Raji (cell line): ENCODE measurements around the gene WRAP53.

ENCODE experiments used
- POLR2A ChIP-seq: IDR thresholded peaks from 2 replicates; pipeline ENCODE4 v1.6.1; 2011; ENCODE audit warnings: low read depth, low read length, control low read depth; ENCODE audit not compliant: insufficient read depth

The WRAP53 gene

DNA sequence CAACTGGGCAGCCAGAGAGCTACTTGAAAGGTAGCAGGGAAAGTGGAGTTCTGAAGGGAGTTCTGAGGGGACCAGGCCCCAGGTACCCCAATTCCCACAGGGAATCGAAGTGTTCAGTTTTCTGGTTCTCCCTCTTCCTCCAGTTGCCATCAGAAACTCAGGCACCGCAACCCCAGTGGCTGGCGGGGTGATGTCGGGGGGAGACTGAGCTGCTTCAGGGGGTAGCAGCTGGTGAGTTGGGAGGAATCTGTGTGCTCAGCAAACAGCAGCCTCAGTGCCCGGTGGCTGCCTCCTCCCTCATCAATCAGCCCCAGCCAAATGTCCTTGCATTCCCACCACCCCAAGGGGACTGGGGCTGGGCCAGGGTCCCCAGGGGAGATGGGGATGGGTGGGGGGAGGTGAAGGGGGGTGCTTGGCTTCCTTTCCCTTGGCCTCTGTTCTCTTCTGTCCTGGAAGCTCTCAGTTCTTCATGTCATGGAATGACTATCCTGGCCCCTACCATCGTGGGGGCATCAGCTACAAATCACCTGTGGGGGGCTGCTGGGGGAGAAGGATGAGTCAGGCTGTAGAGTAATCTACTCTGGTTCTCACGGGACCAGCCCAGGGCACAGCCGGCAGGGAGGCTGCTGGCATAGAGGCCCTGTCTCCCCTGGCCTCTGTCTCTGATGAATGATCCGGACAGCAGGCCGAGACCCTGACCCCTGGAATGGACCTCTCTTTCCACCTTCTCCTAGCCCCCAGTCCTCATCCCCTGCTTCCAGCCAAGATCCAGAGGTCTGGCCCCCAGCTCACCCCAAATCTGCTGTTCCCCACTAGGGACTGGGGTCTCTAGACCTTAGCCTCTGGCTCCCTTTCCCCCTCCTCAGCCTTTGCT is 26.7 kb downstream of the WRAP53 start:
- TF ChIP-seq POLR2A: no peak

GRCh38 chr17:7715936-7716886 is 27.9 kb downstream of the WRAP53 start:
- no peak for TF ChIP-seq POLR2A

DNA sequence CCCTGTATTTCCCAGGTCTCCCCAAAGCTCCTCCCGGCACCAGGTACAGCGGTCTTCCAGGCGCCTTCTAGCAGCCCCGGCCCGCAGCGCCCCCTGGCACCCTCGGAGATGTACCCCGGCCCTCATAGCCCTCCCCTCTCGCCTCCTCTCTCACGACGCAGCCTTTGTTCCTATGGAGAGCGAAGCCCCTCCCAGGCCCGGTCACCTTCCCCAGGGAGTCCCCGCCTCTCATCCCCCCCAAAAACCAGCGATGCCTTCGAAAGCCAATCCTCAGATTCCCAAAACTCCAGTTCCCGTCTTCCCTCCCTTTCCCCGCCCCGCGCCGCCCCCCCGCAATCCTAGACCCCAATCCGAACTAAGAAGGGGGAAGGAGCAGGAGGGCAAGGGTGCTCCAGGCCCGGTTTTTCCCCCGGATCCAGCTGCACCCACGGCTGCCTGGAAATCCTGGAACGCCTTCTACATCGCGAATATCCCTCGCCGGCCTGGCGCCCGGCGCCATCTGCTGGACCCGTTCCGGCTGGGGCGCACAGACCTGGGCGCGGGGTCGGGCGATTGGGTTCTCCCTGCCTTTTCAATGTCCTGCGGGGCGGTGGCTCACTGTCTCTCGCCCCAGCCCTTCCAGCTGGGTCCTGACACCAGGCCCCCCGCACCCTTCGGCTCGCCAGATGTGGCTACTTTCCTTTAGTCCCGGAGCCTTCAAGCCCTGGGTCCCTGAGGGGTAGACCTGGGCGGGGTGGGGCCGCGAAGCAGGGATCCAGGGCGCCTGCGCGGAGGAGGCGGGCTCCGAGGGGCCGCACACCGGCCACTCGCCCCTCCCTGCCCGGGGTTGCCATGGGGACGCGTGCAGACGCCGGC is 28.9 kb downstream of the WRAP53 start, which contains the start of gene DNAH2:
Gene DNAH2 (plus strand): TSS at position 844 of the 855 bp plus-strand sequence. CDS start 1,991 bp downstream, outside the sequence.
- no peak for TF ChIP-seq POLR2A

- no peak for TF ChIP-seq POLR2A
Observed at GRCh38 chr17:7717756-7718350, 29.6 kb downstream of the WRAP53 start.

GRCh38 chr17:7719661-7720060 is 31.4 kb downstream of the WRAP53 start:
- TF ChIP-seq POLR2A: no peak

DNA sequence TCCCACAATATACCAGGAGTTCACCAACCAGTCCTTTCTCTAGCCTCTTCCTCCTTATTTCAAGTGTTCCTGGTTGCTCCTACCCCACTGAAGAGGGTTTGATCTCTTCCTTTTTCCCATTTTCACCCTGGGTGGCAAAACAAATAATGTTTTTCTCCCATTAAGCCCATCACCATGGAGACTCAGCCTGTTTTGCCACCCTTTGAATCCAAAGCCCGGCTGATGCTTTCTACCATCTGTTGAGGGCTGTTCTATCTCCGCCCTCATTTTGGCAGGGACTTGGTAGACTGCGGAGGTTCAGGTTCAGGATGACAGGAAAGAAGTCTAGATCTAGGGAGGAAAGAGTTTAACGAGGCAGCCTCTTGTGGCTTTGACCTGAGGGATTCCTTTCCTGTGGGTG is 31.8 kb downstream of the WRAP53 start:
- no peak for TF ChIP-seq POLR2A

DNA sequence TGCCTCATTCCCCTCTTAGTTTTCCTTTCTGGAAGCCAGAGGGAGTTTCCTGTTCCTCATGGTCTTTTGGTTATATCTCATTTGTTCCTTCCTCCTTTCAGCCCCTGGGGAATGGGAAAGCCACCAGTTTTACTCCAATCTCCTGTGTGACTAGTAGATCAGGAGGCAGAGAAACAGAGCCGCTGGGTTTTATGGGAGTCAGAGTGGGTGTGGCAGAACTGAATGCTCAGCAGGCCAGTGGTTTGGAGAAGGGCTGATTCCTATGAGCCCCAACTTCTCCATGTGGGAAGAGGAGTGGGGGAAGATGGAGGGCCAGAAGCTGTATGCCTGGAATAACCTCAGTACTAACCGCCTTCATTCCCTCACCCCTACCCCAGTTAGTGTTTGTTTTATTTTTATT is 33.3 kb downstream of the WRAP53 start:
- no peak for TF ChIP-seq POLR2A

- TF ChIP-seq POLR2A: no peak
Observed at GRCh38 chr17:7727886-7728285, 39.6 kb downstream of the WRAP53 start.

GRCh38 chr17:7729816-7730215 is 41.5 kb downstream of the WRAP53 start:
- TF ChIP-seq POLR2A: no peak

DNA sequence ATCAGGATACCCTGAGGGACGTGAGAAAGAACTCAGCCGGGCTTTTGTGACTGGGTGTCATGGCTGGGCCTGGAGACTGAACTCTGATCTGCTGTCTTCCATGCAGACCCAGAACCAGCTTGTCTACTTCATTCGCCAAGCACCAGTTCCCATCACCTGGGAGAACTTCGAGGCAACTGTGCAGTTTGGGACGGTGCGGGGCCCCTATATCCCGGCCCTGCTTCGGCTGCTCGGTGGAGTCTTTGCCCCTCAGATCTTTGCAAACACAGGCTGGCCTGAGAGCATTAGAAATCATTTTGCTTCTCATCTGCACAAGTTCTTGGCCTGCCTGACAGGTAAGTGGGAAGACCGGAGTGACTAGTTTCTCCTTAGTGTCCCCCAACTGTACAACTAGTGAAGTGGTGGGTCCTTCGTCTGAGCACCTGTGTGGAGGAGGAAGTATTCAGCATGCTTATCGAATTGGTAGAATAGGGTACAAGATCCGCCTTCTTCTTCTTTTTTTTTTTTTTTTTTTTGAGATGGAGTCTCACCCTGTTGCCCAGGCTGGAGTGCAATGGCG is 44.8 kb downstream of the WRAP53 start:
- TF ChIP-seq POLR2A: no peak

GRCh38 chr17:7737601-7738000 is 49.3 kb downstream of the WRAP53 start:
- no peak for TF ChIP-seq POLR2A

- no peak for TF ChIP-seq POLR2A
Observed at GRCh38 chr17:7739746-7740145, 51.5 kb downstream of the WRAP53 start.

- no peak for TF ChIP-seq POLR2A
Observed at GRCh38 chr17:7740481-7741001, 52.3 kb downstream of the WRAP53 start.

DNA sequence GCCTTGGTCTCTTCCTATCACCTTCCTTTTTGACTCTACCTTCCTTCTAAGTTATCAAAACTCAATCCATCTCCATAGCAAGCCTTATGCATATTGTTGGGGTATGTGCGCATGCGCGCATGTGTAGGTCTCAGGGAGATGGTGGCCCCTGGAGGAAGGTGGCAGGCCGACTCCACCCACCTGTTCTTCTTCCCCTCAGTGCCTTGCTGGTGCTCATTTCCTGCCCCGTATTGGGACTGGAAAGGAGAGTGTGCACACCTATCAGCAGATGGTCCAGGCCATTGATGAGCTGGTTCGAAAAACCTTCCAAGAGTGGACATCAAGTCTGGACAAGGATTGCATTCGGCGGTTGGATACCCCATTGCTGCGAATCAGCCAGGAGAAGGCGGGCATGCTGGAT is 54.5 kb downstream of the WRAP53 start:
- TF ChIP-seq POLR2A: no peak
